ENCODE data around the gene HOXA3. TPM values are rescaled to one million over a fixed set of nuclear protein-coding genes. Genes with fewer than 3 reads are reported as not detected.

HOXA3 gene
- total and polyA plus RNA-seq, 9 of the 15 experiments (the other 6 are each of a cell fraction or from before 2014, with no cell fraction given), result 0.04 to 0.13 TPM; not detected in 7

GRCh38 chr7:27166531-27167505 lies 14.4 kb upstream of the HOXA3 start:
- in situ Hi-C loops (cut with MboI), result loop anchor here (5.0 to 25.0 kb wide), 4 partner anchors 655 to 1280 kb away; no protein-coding TSS in a partner anchor

More at GRCh38 chr7:27166531-27167505, 14.4 kb upstream of the HOXA3 start:
- ChIA-PET POLR2A (no interaction called here), CTCF (ENCODE audit: low intra/inter-chr PET ratio) (interaction anchor here (0.6 kb wide), 1 partner anchor 17 kb away, joined by 3 read pairs; no protein-coding TSS in a partner anchor)
- Histone ChIP-seq H3K9me1 (ENCODE audit: control insufficient read depth, insufficient read depth, low read length) (no peaks in the 10 kb centered on the region), H3K9me3 (replicated peaks; ENCODE audit: control insufficient read depth, insufficient read depth, low read depth, low read length) (no peaks in the 10 kb centered on the region), H3K36me3 (ENCODE audit: control insufficient read depth, insufficient read depth, low read length) (no peaks in the 10 kb centered on the region), H2AFZ (ENCODE audit: low read depth, low read length) (no peak overlapping the region), H3K27ac (ENCODE audit: extremely low read depth, low read depth, low read length) (no peak overlapping the region), H3K27me3 (ENCODE audit: control insufficient read depth in 2 of 2, insufficient read depth in 2 of 2, low read length in 2 of 2) (peaks cover 37 to 73% of the 10 kb centered on the region in 2 experiments), H3K9ac (ENCODE audit: insufficient read depth in 1 of 2, low read depth in 2 of 2, low read length in 2 of 2) (no peak overlapping the region), H4K20me1 (replicated peaks; ENCODE audit: control insufficient read depth, insufficient read depth, low read length) (no peaks in the 10 kb centered on the region), H3K4me3 (no peak overlapping the region), H3K4me1 (replicated peaks in 1 of 2; ENCODE audit: control insufficient read depth in 2 of 2, insufficient read depth in 2 of 2, low read length in 2 of 2) (peaks cover 0 to 13% of the 10 kb centered on the region in 2 experiments; a peak in 2 of 5 replicates), H3K79me2 (ENCODE audit: control insufficient read depth, insufficient read depth, low read length) (no peaks in the 10 kb centered on the region), H3K4me2 (ENCODE audit: insufficient read depth, low read length) (no peak overlapping the region)
- no peak for DNase-seq (ENCODE audit: extremely low read depth in 1 of 4, low spot score in 3 of 4)
- ATAC-seq, result no peak
- WGBS (ENCODE audit: insufficient coverage, low coverage, missing lambda C conversion rate), result 12% methylated on average over 36 of the region's 50 CpGs
- BruUV-seq (replicated peaks), result no TSS peak
- no peak for FAIRE-seq
- intact Hi-C loops (cut with micrococcal nuclease), result no loop called here
- no peak for TF ChIP-seq SAFB2 (IDR thresholded peaks at IDR 0.05; ENCODE audit: borderline replicate concordance, low read depth, low read length, severe bottlenecking)
- no peak for TF ChIP-seq SREBF1 (IDR thresholded peaks at IDR 0.05; ENCODE audit: borderline replicate concordance, low read depth, low read length)
- TF ChIP-seq PATZ1 (CRISPR knock-in tag; IDR thresholded peaks at IDR 0.05; ENCODE audit: borderline replicate concordance), result no peak
- TF ChIP-seq NRF1 (conservative IDR thresholded peaks at IDR 0.05 in 1 of 2, IDR thresholded peaks at IDR 0.05 in 1 of 2), result no peak
- TF ChIP-seq THAP7 (CRISPR knock-in tag; IDR thresholded peaks at IDR 0.05), result no peak
- TF ChIP-seq ZKSCAN3 (CRISPR knock-in tag; IDR thresholded peaks at IDR 0.05), result no peak
- no peak for TF ChIP-seq RBBP5 (IDR thresholded peaks at IDR 0.05; ENCODE audit: borderline replicate concordance, insufficient read depth, low read length, poor library complexity, severe bottlenecking)
- no peak for TF ChIP-seq ZBTB1 (CRISPR knock-in tag; IDR thresholded peaks at IDR 0.05; ENCODE audit: borderline replicate concordance, low read depth)
- no peak for TF ChIP-seq ZNF518B (CRISPR knock-in tag; IDR thresholded peaks at IDR 0.05)
- no peak for TF ChIP-seq NFATC3 (IDR thresholded peaks at IDR 0.05)
- TF ChIP-seq NCOA2 (IDR thresholded peaks at IDR 0.05; ENCODE audit: partially characterized antibody in 2 of 2), result no peak
- TF ChIP-seq TEAD2 (tag; IDR thresholded peaks at IDR 0.05), result no peak
- no peak for TF ChIP-seq NFE2 (IDR thresholded peaks at IDR 0.05; ENCODE audit: low read depth)
- TF ChIP-seq ZNF445 (CRISPR knock-in tag; IDR thresholded peaks at IDR 0.05; ENCODE audit: low read depth), result no peak

Measured in K562 (cell line).